Measurements from ENCODE around the gene KDM4B.

DNA sequence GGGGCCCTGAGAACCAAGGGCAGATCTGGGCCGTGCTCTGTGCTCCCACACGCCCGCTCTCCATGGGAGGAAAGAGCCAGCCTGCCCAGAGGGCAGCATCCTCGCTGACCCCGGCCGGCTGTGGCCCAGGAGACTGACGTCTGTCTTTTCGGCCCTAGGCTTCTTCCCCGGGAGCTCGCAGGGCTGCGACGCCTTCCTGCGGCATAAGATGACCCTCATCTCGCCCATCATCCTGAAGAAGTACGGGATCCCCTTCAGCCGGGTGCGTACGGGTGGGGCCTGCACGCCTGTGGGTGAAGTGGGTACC is 108.2 kb downstream of the KDM4B start:
- TF ChIP-seq, protein P1, sequence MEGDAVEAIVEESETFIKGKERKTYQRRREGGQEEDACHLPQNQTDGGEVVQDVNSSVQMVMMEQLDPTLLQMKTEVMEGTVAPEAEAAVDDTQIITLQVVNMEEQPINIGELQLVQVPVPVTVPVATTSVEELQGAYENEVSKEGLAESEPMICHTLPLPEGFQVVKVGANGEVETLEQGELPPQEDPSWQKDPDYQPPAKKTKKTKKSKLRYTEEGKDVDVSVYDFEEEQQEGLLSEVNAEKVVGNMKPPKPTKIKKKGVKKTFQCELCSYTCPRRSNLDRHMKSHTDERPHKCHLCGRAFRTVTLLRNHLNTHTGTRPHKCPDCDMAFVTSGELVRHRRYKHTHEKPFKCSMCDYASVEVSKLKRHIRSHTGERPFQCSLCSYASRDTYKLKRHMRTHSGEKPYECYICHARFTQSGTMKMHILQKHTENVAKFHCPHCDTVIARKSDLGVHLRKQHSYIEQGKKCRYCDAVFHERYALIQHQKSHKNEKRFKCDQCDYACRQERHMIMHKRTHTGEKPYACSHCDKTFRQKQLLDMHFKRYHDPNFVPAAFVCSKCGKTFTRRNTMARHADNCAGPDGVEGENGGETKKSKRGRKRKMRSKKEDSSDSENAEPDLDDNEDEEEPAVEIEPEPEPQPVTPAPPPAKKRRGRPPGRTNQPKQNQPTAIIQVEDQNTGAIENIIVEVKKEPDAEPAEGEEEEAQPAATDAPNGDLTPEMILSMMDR (IDR thresholded peaks at IDR 0.05 in 2 of 3, conservative IDR thresholded peaks at IDR 0.05 in 1 of 3; ENCODE audit: insufficient read depth in 2 of 3, low read depth in 1 of 3, low read length in 3 of 3): no peak
- no peak for TF ChIP-seq ELF4 (CRISPR knock-in tag; IDR thresholded peaks at IDR 0.05)
- no peak for TF ChIP-seq ZNF143 (CRISPR knock-in tag; IDR thresholded peaks at IDR 0.05)
- TF ChIP-seq ZNF3 (CRISPR knock-in tag; IDR thresholded peaks at IDR 0.05): no peak
- TF ChIP-seq TCF7 (IDR thresholded peaks at IDR 0.05; ENCODE audit: borderline replicate concordance): no peak
- TF ChIP-seq TAL1 (IDR thresholded peaks at IDR 0.05): no peak
- TF ChIP-seq POLR2AphosphoS5 (IDR thresholded peaks at IDR 0.05; ENCODE audit: control insufficient read depth, insufficient read depth, low read depth, low read length): no peak
- no peak for TF ChIP-seq RFX5 (IDR thresholded peaks at IDR 0.05; ENCODE audit: low read depth, low read length)
- no peak for TF ChIP-seq RAD21 (CRISPR knock-in tag; conservative IDR thresholded peaks at IDR 0.05 in 1 of 2, IDR thresholded peaks at IDR 0.05 in 1 of 2)
- TF ChIP-seq NCOR1 (IDR thresholded peaks at IDR 0.05): no peak
